Measurements from ENCODE around the gene RTP5. TPM values are rescaled to one million over a fixed set of nuclear protein-coding genes. Genes with fewer than 3 reads are reported as not detected.

Gene RTP5
- total RNA-seq, 1 experiment from 2014 or later: not detected

DNA sequence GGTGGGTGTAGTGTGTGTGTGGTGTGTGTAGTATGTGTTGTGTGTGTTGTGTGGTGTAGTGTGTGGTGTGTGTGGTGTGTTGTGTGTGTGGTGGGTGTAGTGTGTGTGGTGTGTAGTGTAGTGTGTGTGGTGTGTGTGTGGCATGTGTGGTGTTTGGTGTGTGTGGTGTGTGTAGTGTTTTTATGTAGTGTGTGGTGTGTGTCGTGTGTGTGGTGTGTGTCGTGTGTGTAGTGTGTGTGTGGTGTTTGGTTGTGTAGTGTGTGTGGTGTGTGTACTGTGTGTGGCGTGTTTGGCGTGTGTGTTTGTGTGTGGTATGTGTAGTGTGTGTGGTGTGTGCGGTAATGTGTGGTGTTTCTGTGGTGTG lies 4.7 kb upstream of the RTP5 start:
- ChIA-PET POLR2A (no interaction called here), CTCF (no interaction called here)

More for the DNA sequence above, 4.7 kb upstream of the RTP5 start:
- H3K9me3 ChIP-seq (ENCODE audit: control insufficient read depth in 1 of 2, insufficient read depth in 1 of 2, low read depth in 1 of 2, low read length in 2 of 2): peaks cover 0 to 9% of the 10 kb centered on the region in 2 experiments; a peak in 1 of 4 replicates
- TF ChIP-seq CBX3 (IDR thresholded peaks at IDR 0.05; ENCODE audit: low read depth): no peak
- no peak for TF ChIP-seq EZH2 (IDR thresholded peaks at IDR 0.05)
- no peak for TF ChIP-seq SRF (IDR thresholded peaks at IDR 0.05; ENCODE audit: low read depth)
- TF ChIP-seq, protein P1, sequence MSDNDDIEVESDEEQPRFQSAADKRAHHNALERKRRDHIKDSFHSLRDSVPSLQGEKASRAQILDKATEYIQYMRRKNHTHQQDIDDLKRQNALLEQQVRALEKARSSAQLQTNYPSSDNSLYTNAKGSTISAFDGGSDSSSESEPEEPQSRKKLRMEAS (IDR thresholded peaks at IDR 0.05): no peak
- no peak for TF ChIP-seq JUND (IDR thresholded peaks at IDR 0.05)
- TF ChIP-seq EGR1 (IDR thresholded peaks at IDR 0.05; ENCODE audit: low read depth): no peak
- TF ChIP-seq, protein P2, sequence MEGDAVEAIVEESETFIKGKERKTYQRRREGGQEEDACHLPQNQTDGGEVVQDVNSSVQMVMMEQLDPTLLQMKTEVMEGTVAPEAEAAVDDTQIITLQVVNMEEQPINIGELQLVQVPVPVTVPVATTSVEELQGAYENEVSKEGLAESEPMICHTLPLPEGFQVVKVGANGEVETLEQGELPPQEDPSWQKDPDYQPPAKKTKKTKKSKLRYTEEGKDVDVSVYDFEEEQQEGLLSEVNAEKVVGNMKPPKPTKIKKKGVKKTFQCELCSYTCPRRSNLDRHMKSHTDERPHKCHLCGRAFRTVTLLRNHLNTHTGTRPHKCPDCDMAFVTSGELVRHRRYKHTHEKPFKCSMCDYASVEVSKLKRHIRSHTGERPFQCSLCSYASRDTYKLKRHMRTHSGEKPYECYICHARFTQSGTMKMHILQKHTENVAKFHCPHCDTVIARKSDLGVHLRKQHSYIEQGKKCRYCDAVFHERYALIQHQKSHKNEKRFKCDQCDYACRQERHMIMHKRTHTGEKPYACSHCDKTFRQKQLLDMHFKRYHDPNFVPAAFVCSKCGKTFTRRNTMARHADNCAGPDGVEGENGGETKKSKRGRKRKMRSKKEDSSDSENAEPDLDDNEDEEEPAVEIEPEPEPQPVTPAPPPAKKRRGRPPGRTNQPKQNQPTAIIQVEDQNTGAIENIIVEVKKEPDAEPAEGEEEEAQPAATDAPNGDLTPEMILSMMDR (IDR thresholded peaks at IDR 0.05 in 2 of 3, conservative IDR thresholded peaks at IDR 0.05 in 1 of 3; ENCODE audit: borderline replicate concordance in 1 of 3, insufficient read depth in 1 of 3, low read depth in 2 of 3, low read length in 2 of 3): no peak
- no peak for TF ChIP-seq ZFX (IDR thresholded peaks at IDR 0.05)
- TF ChIP-seq YY1 (IDR thresholded peaks at IDR 0.05; ENCODE audit: extremely low read depth, insufficient replicate concordance, low read depth, low read length): no peak
- TF ChIP-seq, protein P3, sequence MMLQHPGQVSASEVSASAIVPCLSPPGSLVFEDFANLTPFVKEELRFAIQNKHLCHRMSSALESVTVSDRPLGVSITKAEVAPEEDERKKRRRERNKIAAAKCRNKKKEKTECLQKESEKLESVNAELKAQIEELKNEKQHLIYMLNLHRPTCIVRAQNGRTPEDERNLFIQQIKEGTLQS (IDR thresholded peaks at IDR 0.05): no peak
- TF ChIP-seq, protein P4, sequence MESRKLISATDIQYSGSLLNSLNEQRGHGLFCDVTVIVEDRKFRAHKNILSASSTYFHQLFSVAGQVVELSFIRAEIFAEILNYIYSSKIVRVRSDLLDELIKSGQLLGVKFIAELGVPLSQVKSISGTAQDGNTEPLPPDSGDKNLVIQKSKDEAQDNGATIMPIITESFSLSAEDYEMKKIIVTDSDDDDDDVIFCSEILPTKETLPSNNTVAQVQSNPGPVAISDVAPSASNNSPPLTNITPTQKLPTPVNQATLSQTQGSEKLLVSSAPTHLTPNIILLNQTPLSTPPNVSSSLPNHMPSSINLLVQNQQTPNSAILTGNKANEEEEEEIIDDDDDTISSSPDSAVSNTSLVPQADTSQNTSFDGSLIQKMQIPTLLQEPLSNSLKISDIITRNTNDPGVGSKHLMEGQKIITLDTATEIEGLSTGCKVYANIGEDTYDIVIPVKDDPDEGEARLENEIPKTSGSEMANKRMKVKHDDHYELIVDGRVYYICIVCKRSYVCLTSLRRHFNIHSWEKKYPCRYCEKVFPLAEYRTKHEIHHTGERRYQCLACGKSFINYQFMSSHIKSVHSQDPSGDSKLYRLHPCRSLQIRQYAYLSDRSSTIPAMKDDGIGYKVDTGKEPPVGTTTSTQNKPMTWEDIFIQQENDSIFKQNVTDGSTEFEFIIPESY (IDR thresholded peaks at IDR 0.05; ENCODE audit: extremely low read depth, insufficient replicate concordance, low read length): no peak
- no peak for TF ChIP-seq POLR2AphosphoS5 (IDR thresholded peaks at IDR 0.05; ENCODE audit: low read depth, low read length)
- TF ChIP-seq FOSL1 (IDR thresholded peaks at IDR 0.05; ENCODE audit: low read depth): no peak
- TF ChIP-seq TCF7L2 (IDR thresholded peaks at IDR 0.05; ENCODE audit: borderline replicate concordance, extremely low read depth, insufficient read depth, insufficient read length): no peak
- no peak for TF ChIP-seq EZH2phosphoT487 (IDR thresholded peaks at IDR 0.05; ENCODE audit: borderline replicate concordance)
- TF ChIP-seq SP1 (IDR thresholded peaks at IDR 0.05; ENCODE audit: low read depth): no peak
- no peak for TF ChIP-seq ELF1 (IDR thresholded peaks at IDR 0.05; ENCODE audit: borderline replicate concordance, low read depth)
- no peak for TF ChIP-seq POLR2A (IDR thresholded peaks at IDR 0.05; ENCODE audit: borderline replicate concordance, extremely low read depth, insufficient read depth, insufficient read length)
- intact Hi-C loops (cut with micrococcal nuclease): no loop called here
- no peak overlapping the region for H3K4me2 ChIP-seq (ENCODE audit: low read length)
- no peaks in the 10 kb centered on the region for H3K79me2 ChIP-seq (ENCODE audit: insufficient read depth, low read length)
- no peak overlapping the region; the same call in 1 of the 2 replicates for H3K27ac ChIP-seq (ENCODE audit: low read depth, low read length)
- no TSS peak for BruUV-seq (replicated peaks)
- no peaks in the 10 kb centered on the region for H3K36me3 ChIP-seq (ENCODE audit: control insufficient read depth in 1 of 2, insufficient read depth in 2 of 2, low read length in 2 of 2)
- no peak overlapping the region for H2AFZ ChIP-seq (ENCODE audit: low read depth, low read length, poor library complexity, severe bottlenecking)
- RAD21 ChIA-PET (ENCODE audit: low non-redundant PET in 1 of 2, low total read pairs in 2 of 2, uncharacterized antibody in 2 of 2, unreplicated experiment in 2 of 2): no interaction called here
- no peaks in the 10 kb centered on the region for H4K20me1 ChIP-seq (ENCODE audit: insufficient read depth)
- no peaks in the 10 kb centered on the region for H3K4me1 ChIP-seq (ENCODE audit: control insufficient read depth in 1 of 2, insufficient read depth in 2 of 2, low read length in 2 of 2)
- ATAC-seq (no peak), DNase-seq (ENCODE audit: low read depth, low spot score) (no peak)
- no peaks in the 10 kb centered on the region for H3K27me3 ChIP-seq (ENCODE audit: insufficient read depth, low read length)
- no peak overlapping the region for H3K4me3 ChIP-seq (replicated peaks in 1 of 2; ENCODE audit: low read depth in 1 of 2, low read length in 2 of 2)
- no peak overlapping the region for H3K9ac ChIP-seq (ENCODE audit: low read length)
- no peaks in the 10 kb centered on the region for H3K9me2 ChIP-seq (ENCODE audit: insufficient read depth)

All from HCT116 (cell line).